ENCODE data around the gene TRMT2A.

Gene TRMT2A

GRCh38 chr22:20143883-20144665 is 27.0 kb upstream of the TRMT2A start:
- TF ChIP-seq REST (IDR thresholded peaks at IDR 0.05; ENCODE audit: insufficient read depth in 1 of 2, low read depth in 2 of 2, low read length in 2 of 2), result no peak
- TF ChIP-seq POLR2AphosphoS5 (IDR thresholded peaks at IDR 0.05; ENCODE audit: low read depth, low read length), result no peak
- no peak for TF ChIP-seq TAF1 (IDR thresholded peaks at IDR 0.05; ENCODE audit: borderline replicate concordance, insufficient read depth, low read length)
- no peak for TF ChIP-seq FOXP2 (optimal IDR thresholded peaks at IDR 0.05; ENCODE audit: borderline replicate concordance, extremely low read depth, extremely low read length, insufficient read depth)
- TF ChIP-seq SIN3A (IDR thresholded peaks at IDR 0.05; ENCODE audit: borderline replicate concordance, insufficient read depth, low read length), result no peak

- TF ChIP-seq FOXP2 (optimal IDR thresholded peaks at IDR 0.05; ENCODE audit: borderline replicate concordance, extremely low read depth, extremely low read length, insufficient read depth) (no peak), TAF1 (IDR thresholded peaks at IDR 0.05; ENCODE audit: borderline replicate concordance, insufficient read depth, low read length) (no peak), SIN3A (IDR thresholded peaks at IDR 0.05; ENCODE audit: borderline replicate concordance, insufficient read depth, low read length) (no peak), POLR2AphosphoS5 (IDR thresholded peaks at IDR 0.05; ENCODE audit: low read depth, low read length) (no peak), REST (IDR thresholded peaks at IDR 0.05; ENCODE audit: insufficient read depth in 1 of 2, low read depth in 2 of 2, low read length in 2 of 2) (no peak)
Observed at GRCh38 chr22:20142711-20143621, 25.9 kb upstream of the TRMT2A start.

DNA sequence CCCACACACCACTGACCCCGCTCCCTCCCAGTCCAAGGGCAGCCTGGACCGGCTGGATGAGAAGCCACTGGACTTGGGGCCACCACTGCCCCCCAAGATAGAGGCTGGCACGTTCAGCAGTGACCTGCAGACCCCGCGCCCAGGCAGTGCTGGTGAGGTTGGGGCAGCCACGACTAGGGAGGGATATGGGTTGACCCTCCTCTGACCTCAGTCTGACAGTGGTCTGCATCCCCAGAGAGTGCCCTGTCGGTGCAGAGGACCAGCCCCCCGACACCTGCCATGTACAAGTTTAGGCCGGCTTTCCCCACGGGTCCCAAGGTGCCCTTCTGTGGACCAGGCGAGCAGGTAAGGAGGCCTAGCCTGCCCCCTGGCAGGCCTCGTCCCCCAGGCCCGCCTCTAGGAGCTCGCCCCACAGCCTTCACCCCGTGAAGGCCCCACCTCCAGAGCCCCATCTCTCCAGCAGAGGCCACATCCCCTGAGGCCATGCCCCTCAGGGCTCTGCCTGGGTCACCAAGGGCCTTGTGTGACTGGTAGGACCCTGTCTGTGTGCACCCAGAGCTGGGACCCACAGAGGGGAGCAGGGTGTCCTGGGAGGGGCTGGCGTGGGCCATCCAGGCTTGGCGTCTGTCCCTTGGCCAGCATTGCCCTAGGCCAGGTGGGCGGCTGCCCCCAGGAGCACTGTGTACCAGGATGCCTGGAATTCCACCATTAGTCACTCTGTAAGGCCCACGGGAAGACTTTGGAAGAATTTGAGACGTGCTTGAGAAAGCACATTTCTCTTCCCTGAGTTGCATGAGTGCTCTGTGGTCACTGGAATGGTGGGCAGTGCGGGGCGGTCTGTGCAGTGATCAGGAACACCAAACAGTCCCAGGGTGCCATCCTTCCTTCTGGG is 24.4 kb upstream of the TRMT2A start:
- TF ChIP-seq TAF1 (IDR thresholded peaks at IDR 0.05; ENCODE audit: borderline replicate concordance, insufficient read depth, low read length) (no peak), POLR2AphosphoS5 (IDR thresholded peaks at IDR 0.05; ENCODE audit: low read depth, low read length) (no peak), FOXP2 (optimal IDR thresholded peaks at IDR 0.05; ENCODE audit: borderline replicate concordance, extremely low read depth, extremely low read length, insufficient read depth) (no peak)

DNA sequence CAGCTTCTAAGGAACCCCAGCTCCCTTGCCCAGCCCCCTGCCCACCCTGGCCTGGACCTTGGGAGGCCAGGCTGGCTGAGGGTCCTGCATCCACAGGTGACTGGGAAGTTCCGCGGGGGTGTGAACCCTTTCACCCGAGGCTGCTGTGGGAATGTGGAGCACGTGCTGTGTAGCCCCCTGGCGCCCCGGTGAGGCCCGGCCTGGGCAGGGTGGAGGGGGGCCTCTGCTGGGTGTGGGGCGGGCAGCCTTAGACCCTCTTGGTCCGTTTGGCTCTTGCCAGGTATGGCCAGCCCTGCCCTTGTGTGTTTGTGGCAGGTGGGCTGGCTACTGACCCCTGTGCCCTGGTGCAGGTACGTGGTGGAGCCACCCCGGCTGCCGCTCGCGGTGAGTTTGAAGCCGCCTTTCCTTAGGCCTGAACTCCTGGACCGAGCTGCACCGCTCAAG is 23.5 kb upstream of the TRMT2A start:
- TF ChIP-seq TAF1 (IDR thresholded peaks at IDR 0.05; ENCODE audit: borderline replicate concordance, insufficient read depth, low read length), result no peak

- TF ChIP-seq SIN3A (IDR thresholded peaks at IDR 0.05; ENCODE audit: borderline replicate concordance, insufficient read depth, low read length) (no peak), POLR2AphosphoS5 (IDR thresholded peaks at IDR 0.05; ENCODE audit: low read depth, low read length) (no peak), TAF1 (IDR thresholded peaks at IDR 0.05; ENCODE audit: borderline replicate concordance, insufficient read depth, low read length) (no peak), REST (IDR thresholded peaks at IDR 0.05; ENCODE audit: insufficient read depth in 1 of 2, low read depth in 2 of 2, low read length in 2 of 2) (no peak), FOXP2 (optimal IDR thresholded peaks at IDR 0.05; ENCODE audit: borderline replicate concordance, extremely low read depth, extremely low read length, insufficient read depth) (no peak)
Observed at GRCh38 chr22:20140107-20140445, 23.1 kb upstream of the TRMT2A start.
